Measurements from ENCODE around the gene IGF1R.

The IGF1R gene

GRCh38 chr15:98986281-98986680, 337.9 kb downstream of the IGF1R start:
- H3K4me3 ChIP-seq (ENCODE audit: low read depth, low read length), result no peak overlapping the region
- TF ChIP-seq CTCF (IDR thresholded peaks at IDR 0.05; ENCODE audit: borderline replicate concordance, insufficient read depth, low read depth, low read length), result no peak

- TF ChIP-seq CTCF (IDR thresholded peaks at IDR 0.05; ENCODE audit: borderline replicate concordance, insufficient read depth, low read depth, low read length), result no peak
Measured at GRCh38 chr15:98994892-98995291, 346.6 kb downstream of the IGF1R start.

GRCh38 chr15:98996169-98996568, 347.8 kb downstream of the IGF1R start:
- TF ChIP-seq CTCF (IDR thresholded peaks at IDR 0.05; ENCODE audit: borderline replicate concordance, insufficient read depth, low read depth, low read length), result no peak
- H3K4me3 ChIP-seq (ENCODE audit: low read depth, low read length), result no peak overlapping the region

More at GRCh38 chr15:98994892-98995291, 346.6 kb downstream of the IGF1R start:
- H3K4me3 ChIP-seq (ENCODE audit: low read depth, low read length), result no peak overlapping the region

GRCh38 chr15:98996624-98997023, 348.3 kb downstream of the IGF1R start:
- no peak for TF ChIP-seq CTCF (IDR thresholded peaks at IDR 0.05; ENCODE audit: borderline replicate concordance, insufficient read depth, low read depth, low read length)
- no peak overlapping the region for H3K4me3 ChIP-seq (ENCODE audit: low read depth, low read length)

GRCh38 chr15:98997312-98997711, 349.0 kb downstream of the IGF1R start:
- TF ChIP-seq CTCF (IDR thresholded peaks at IDR 0.05; ENCODE audit: borderline replicate concordance, insufficient read depth, low read depth, low read length), result no peak
- no peak overlapping the region for H3K4me3 ChIP-seq (ENCODE audit: low read depth, low read length)

- TF ChIP-seq CTCF (IDR thresholded peaks at IDR 0.05; ENCODE audit: borderline replicate concordance, insufficient read depth, low read depth, low read length), result no peak
- no peak overlapping the region for H3K4me3 ChIP-seq (ENCODE audit: low read depth, low read length)
Measured at GRCh38 chr15:98997755-98998154, 349.4 kb downstream of the IGF1R start.

- no peak for TF ChIP-seq CTCF (IDR thresholded peaks at IDR 0.05; ENCODE audit: borderline replicate concordance, insufficient read depth, low read depth, low read length)
- H3K4me3 ChIP-seq (ENCODE audit: low read depth, low read length), result no peak overlapping the region
Measured at GRCh38 chr15:98998279-98998678, 349.9 kb downstream of the IGF1R start.
